ENCODE measurements around the gene FAM241A.

DNA sequence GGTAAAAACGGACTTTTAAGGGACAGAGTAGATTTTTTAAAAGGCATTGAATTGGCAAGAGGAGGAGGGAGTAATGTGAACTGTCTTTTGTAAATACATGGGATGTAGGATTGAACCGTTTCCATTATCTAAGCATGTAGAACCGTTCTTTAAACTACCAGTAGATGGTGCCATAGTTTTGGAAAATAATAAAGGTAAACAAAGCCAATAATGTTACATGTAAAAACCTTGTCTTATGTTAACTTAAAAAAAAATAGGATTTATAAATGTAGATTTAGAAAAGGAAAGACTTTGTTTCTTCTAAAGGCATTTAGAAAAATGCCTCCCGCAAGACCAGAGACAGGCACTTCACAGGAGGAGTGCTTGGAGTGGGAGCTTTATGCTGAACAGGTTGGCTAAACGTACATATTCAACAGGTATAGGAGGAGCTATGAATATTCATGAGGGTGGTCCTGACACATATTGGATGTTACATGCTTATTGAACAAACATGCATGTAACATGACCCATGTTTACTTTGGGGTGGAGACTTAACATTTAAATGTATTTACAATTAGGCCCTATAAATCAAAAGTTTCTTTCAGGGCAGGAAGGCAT lies 45.5 kb upstream of the FAM241A start:
- TF ChIP-seq CTCF (IDR thresholded peaks at IDR 0.05; ENCODE audit: extremely low read depth in 1 of 2, insufficient read depth in 1 of 2, low read depth in 1 of 2, low read length in 2 of 2): peak; percentile 28 to 45
- no peak for TF ChIP-seq POLR2A (IDR thresholded peaks at IDR 0.05; ENCODE audit: low read depth, low read length)
- TF ChIP-seq POLR2AphosphoS5 (IDR thresholded peaks at IDR 0.05; ENCODE audit: insufficient read depth, low read depth, low read length): no peak
- TF ChIP-seq EZH2 (IDR thresholded peaks at IDR 0.05; ENCODE audit: borderline replicate concordance, low read depth, low read length, severe bottlenecking): no peak
- no peak for TF ChIP-seq MAX (IDR thresholded peaks at IDR 0.05; ENCODE audit: insufficient read depth, insufficient read length)

Data from endothelial cell of umbilical vein (primary cell).